Measurements from ENCODE around the gene TMEM221. TPM values are rescaled to one million over a fixed set of nuclear protein-coding genes. Genes with fewer than 3 reads are reported as not detected.

Gene TMEM221
- total RNA-seq, 2 experiments from 2014 or later = not detected

- Mint-ChIP-seq H3K36me3 (ENCODE audit: low read depth) (no peaks in the 10 kb centered on the region), H3K9me3 (no peaks in the 10 kb centered on the region), H3K4me1 (ENCODE audit: low read depth) (peaks cover 17% of the 10 kb centered on the region), H3K4me3 (no peak overlapping the region), H3K27ac (no peak overlapping the region), H3K27me3 (no peaks in the 10 kb centered on the region)
- Histone ChIP-seq H3K36me3 (ENCODE audit: insufficient read depth, low read length) (peaks cover 6% of the 10 kb centered on the region), H3K4me1 (ENCODE audit: insufficient read depth, low read length) (peaks cover 25% of the 10 kb centered on the region), H3K9me3 (ENCODE audit: control insufficient read depth in 1 of 2, insufficient read depth in 1 of 2, low read length in 2 of 2) (no peaks in the 10 kb centered on the region), H3K27ac (ENCODE audit: low read depth in 1 of 2, low read length in 2 of 2) (no peak overlapping the region), H3K27me3 (ENCODE audit: control insufficient read depth in 1 of 2, insufficient read depth in 2 of 2, low read length in 2 of 2) (no peaks in the 10 kb centered on the region), H3K4me3 (ENCODE audit: low read length) (no peak overlapping the region)
- ChIA-PET POLR2A (interaction anchor here (0.9 to 1.8 kb wide), 5 partner anchors 15 to 363 kb away, joined by 3 to 7 read pairs (median 5); partner anchors contain the start of genes PGLS, RPL18A and SLC27A1), CTCF (interaction anchor here (0.6 to 1.8 kb wide), 22 partner anchors 9 to 436 kb away, joined by 3 to 38 read pairs (median 4); partner anchors contain the start of genes CCDC124, MVB12A, PGLS and SLC27A1)
- peak; percentile 96 for TF ChIP-seq CTCF (IDR thresholded peaks at IDR 0.05)
- intact Hi-C loops (cut with DNase I, micrococcal nuclease) = loop anchor here (2.0 to 10.0 kb wide), 3 partner anchors 58 to 358 kb away; partner anchors contain the start of gene COLGALT1 (in 1 of the 2)
- DNase-seq = peak; percentile 68 to 91 (median 76)
- peak; percentile 99 for ATAC-seq (ENCODE audit: poor library complexity)
Measured at GRCh38 chr19:17496337-17496997, 48.0 kb upstream of the TMEM221 start.

- H3K4me3 Mint-ChIP-seq = no peak overlapping the region
- POLR2A ChIA-PET = interaction anchor here (0.9 to 1.8 kb wide), 4 partner anchors 16 to 364 kb away, joined by 3 to 7 read pairs (median 5); partner anchors contain the start of genes PGLS, RPL18A and SLC27A1
- no peaks in the 10 kb centered on the region for H3K9me3 Mint-ChIP-seq
- H3K27ac Mint-ChIP-seq = no peak overlapping the region
- no peak overlapping the region for H3K27ac ChIP-seq (ENCODE audit: low read depth in 1 of 2, low read length in 2 of 2)
- ATAC-seq (ENCODE audit: poor library complexity) = no peak
- no peaks in the 10 kb centered on the region for H3K9me3 ChIP-seq (ENCODE audit: control insufficient read depth in 1 of 2, insufficient read depth in 1 of 2, low read length in 2 of 2)
- no peak overlapping the region for H3K4me3 ChIP-seq (ENCODE audit: low read length)
- no peaks in the 10 kb centered on the region for H3K27me3 ChIP-seq (ENCODE audit: control insufficient read depth in 1 of 2, insufficient read depth in 2 of 2, low read length in 2 of 2)
- H3K27me3 Mint-ChIP-seq = no peaks in the 10 kb centered on the region
- peaks cover 2% of the 10 kb centered on the region for H3K36me3 ChIP-seq (ENCODE audit: insufficient read depth, low read length)
- TF ChIP-seq CTCF (IDR thresholded peaks at IDR 0.05) = no peak
- CTCF ChIA-PET = interaction anchor here (0.6 to 1.8 kb wide), 22 partner anchors 8 to 437 kb away, joined by 3 to 38 read pairs (median 4); partner anchors contain the start of genes CCDC124, MVB12A, PGLS and SLC27A1
- H3K4me1 ChIP-seq (ENCODE audit: insufficient read depth, low read length) = peaks cover 27% of the 10 kb centered on the region
- H3K4me1 Mint-ChIP-seq (ENCODE audit: low read depth) = peaks cover 17% of the 10 kb centered on the region
- intact Hi-C loops (cut with DNase I, micrococcal nuclease) = loop anchor here (2.0 to 10.0 kb wide), 3 partner anchors 59 to 359 kb away; partner anchors contain the start of gene COLGALT1 (in 1 of the 2)
- no peak for DNase-seq
- no peaks in the 10 kb centered on the region for H3K36me3 Mint-ChIP-seq (ENCODE audit: low read depth)
Measured at GRCh38 chr19:17495639-17496296, 47.3 kb upstream of the TMEM221 start.

- ChIA-PET CTCF (no interaction called here), POLR2A (no interaction called here)
- Mint-ChIP-seq H3K4me3 (no peak overlapping the region), H3K36me3 (ENCODE audit: low read depth) (no peaks in the 10 kb centered on the region), H3K4me1 (ENCODE audit: low read depth) (peaks cover 19% of the 10 kb centered on the region), H3K9me3 (no peaks in the 10 kb centered on the region), H3K27me3 (no peaks in the 10 kb centered on the region), H3K27ac (no peak overlapping the region)
- Histone ChIP-seq H3K4me3 (ENCODE audit: low read length) (no peak overlapping the region), H3K27ac (ENCODE audit: low read depth in 1 of 2, low read length in 2 of 2) (no peak overlapping the region), H3K27me3 (ENCODE audit: control insufficient read depth in 1 of 2, insufficient read depth in 2 of 2, low read length in 2 of 2) (no peaks in the 10 kb centered on the region), H3K4me1 (ENCODE audit: insufficient read depth, low read length) (peaks cover 45% of the 10 kb centered on the region), H3K9me3 (ENCODE audit: control insufficient read depth in 1 of 2, insufficient read depth in 1 of 2, low read length in 2 of 2) (no peaks in the 10 kb centered on the region), H3K36me3 (ENCODE audit: insufficient read depth, low read length) (no peaks in the 10 kb centered on the region)
- ATAC-seq (ENCODE audit: poor library complexity) = no peak
- no peak for DNase-seq
- TF ChIP-seq CTCF (IDR thresholded peaks at IDR 0.05) = no peak
- intact Hi-C loops (cut with DNase I, micrococcal nuclease) = loop anchor here in 1 of 2 experiments (10.0 kb wide), 1 partner anchor 64 kb away; the partner anchor contains the start of gene COLGALT1
Measured at GRCh38 chr19:17491287-17491686, 42.8 kb upstream of the TMEM221 start.

All from CD4-positive, alpha-beta T cell (primary cell).